ENCODE data around the gene TRIOBP.

The TRIOBP gene

GRCh38 chr22:37776639-37777005 is 79.8 kb downstream of the TRIOBP start:
- no peak overlapping the region for H3K27ac ChIP-seq
- H3K36me3 ChIP-seq (ENCODE audit: insufficient read depth, low read length), result no peaks in the 10 kb centered on the region; the same call in 1 of the 2 replicates
- no peak overlapping the region for H3K9ac ChIP-seq (ENCODE audit: insufficient read length)
- H3K9me3 ChIP-seq (ENCODE audit: low read depth, low read length), result no peaks in the 10 kb centered on the region
- TF ChIP-seq EZH2 (IDR thresholded peaks at IDR 0.05) (no peak), POLR2AphosphoS5 (IDR thresholded peaks at IDR 0.05; ENCODE audit: borderline replicate concordance, low read depth, low read length) (no peak), FOXP2 (optimal IDR thresholded peaks at IDR 0.05; ENCODE audit: control extremely low read depth, extremely low read length, insufficient read depth) (no peak)
- no peak overlapping the region for H3K4me3 ChIP-seq
- no peak for DNase-seq (ENCODE audit: low read depth, low spot score)

DNA sequence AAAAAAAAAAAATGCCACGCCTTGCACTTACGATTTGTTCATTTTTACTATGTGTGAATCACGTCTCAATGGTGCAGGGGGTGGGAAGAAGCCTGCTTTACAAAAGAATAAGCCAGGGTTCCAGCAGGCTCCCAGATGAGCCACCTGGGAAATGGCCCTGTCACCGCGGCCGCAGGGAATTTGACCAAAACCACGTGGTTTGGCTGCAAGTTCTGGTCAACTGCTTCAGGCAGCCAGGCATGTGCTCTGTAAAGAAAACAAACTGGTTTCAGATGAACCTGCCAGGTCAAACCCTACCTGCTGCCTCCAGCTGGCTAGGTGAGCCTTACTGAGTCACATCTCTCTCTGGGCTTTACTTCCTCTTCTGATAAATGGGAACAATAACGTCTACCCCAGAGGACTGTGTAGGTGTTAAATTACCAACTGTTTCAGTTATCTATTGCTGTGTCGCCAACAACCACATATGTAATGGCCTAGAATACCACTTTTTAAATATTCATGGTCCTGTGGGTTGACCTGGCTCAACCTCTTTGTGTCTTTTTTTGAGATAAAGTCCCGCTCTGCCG is 80.4 kb downstream of the TRIOBP start:
- no peak overlapping the region for H3K9ac ChIP-seq (ENCODE audit: insufficient read length)
- H3K36me3 ChIP-seq (ENCODE audit: insufficient read depth, low read length), result no peaks in the 10 kb centered on the region; the same call in 1 of the 2 replicates
- H3K9me3 ChIP-seq (ENCODE audit: low read depth, low read length), result no peaks in the 10 kb centered on the region
- no peak for TF ChIP-seq POLR2AphosphoS5 (IDR thresholded peaks at IDR 0.05; ENCODE audit: borderline replicate concordance, low read depth, low read length)
- no peak for TF ChIP-seq FOXP2 (optimal IDR thresholded peaks at IDR 0.05; ENCODE audit: control extremely low read depth, extremely low read length, insufficient read depth)
- TF ChIP-seq EZH2 (IDR thresholded peaks at IDR 0.05), result no peak
- DNase-seq (ENCODE audit: low read depth, low spot score), result no peak
- no peak overlapping the region for H3K27ac ChIP-seq
- no peak overlapping the region for H3K4me3 ChIP-seq

- no peaks in the 10 kb centered on the region for H3K9me3 ChIP-seq (ENCODE audit: low read depth, low read length)
- no peaks in the 10 kb centered on the region for H3K36me3 ChIP-seq (ENCODE audit: insufficient read depth, low read length)
- H3K27ac ChIP-seq, result no peak overlapping the region
- H3K9ac ChIP-seq (ENCODE audit: insufficient read length), result no peak overlapping the region
- TF ChIP-seq EZH2 (IDR thresholded peaks at IDR 0.05) (no peak), POLR2AphosphoS5 (IDR thresholded peaks at IDR 0.05; ENCODE audit: borderline replicate concordance, low read depth, low read length) (no peak), FOXP2 (optimal IDR thresholded peaks at IDR 0.05; ENCODE audit: control extremely low read depth, extremely low read length, insufficient read depth) (no peak)
- H3K4me3 ChIP-seq, result no peak overlapping the region
- no peak for DNase-seq (ENCODE audit: low read depth, low spot score)
Observed at GRCh38 chr22:37778370-37779009, 81.6 kb downstream of the TRIOBP start.

DNA sequence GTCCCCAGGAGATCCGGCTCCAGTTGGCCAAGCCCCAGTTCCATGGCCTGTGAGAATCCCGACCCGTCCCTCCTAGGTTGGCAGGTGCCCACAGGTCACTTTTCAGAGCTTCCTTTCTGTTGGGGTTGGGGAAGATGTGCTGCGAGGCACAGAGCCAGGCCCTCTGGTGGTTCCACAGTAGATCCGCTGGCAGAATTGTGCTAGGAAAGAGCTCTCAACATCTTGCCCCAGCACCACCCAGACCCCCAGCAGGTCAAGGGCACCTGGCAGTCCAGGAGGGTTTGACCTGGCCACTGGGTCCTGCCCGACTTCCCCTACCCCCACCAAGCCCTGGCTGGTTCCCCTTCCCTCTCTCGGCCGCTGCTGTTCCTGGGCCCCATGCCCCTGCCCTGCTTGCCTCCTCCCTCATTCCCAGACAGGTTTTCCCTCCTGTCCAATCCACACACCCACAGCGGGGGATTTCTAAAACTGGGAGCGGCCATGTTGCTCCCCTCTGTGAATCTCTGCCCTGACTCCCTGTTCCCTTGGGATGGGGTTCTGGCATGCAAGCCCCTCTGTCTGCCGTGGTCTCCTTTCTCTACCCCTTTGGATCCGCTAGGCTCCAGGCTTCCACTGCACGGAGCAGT is 84.7 kb downstream of the TRIOBP start:
- H3K36me3 ChIP-seq (ENCODE audit: insufficient read depth, low read length), result no peaks in the 10 kb centered on the region
- DNase-seq (ENCODE audit: low read depth, low spot score), result no peak
- no peak overlapping the region for H3K4me3 ChIP-seq
- H3K27ac ChIP-seq, result no peak overlapping the region
- H3K9me3 ChIP-seq (ENCODE audit: low read depth, low read length), result no peaks in the 10 kb centered on the region
- H3K9ac ChIP-seq (ENCODE audit: insufficient read length), result no peak overlapping the region
- no peak for TF ChIP-seq POLR2AphosphoS5 (IDR thresholded peaks at IDR 0.05; ENCODE audit: borderline replicate concordance, low read depth, low read length)

DNA sequence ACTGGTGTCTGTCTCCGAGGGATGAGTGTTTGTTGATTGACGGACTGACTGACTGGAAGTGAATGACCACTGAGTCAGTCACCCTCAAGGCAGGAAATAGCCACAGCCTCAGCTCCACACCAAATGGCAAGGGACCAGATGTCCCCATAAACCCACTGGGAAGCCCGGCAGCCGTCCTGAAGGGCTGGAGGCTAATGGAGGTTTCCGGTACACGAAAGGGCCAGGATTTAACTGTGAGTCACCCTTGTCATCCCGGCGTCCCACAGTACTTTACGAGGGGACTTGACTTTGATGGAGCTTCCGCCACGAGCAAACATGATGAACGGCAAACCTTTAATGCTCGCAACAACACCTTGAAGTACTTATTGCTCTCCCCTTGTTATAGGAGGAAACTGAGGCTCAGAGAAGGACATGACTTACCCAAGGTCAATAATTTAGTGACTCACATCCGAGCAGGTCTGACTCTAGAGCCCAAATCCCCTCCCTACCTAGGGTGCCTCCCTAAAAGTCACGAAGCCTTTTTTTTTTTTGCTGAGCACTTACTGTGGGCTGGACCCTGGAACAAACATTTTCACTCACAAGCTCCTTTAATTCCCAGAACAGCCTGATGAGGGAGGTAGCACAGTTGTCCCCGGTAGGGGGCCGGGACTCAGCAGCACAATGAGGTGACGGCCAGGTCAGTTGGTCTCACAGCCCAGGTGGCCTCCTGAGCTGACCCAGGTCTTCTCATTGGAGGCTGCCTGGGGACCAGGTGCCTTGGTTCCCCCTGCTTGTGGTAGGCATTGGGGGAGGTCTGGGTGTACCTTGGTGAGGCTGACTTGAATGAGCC is 85.7 kb downstream of the TRIOBP start:
- Histone ChIP-seq H3K27ac (no peak overlapping the region), H3K9ac (ENCODE audit: insufficient read length) (no peak overlapping the region)

GRCh38 chr22:37784829-37785495 is 88.1 kb downstream of the TRIOBP start:
- Histone ChIP-seq H3K27ac (no peak overlapping the region), H3K9ac (ENCODE audit: insufficient read length) (no peak overlapping the region), H3K36me3 (ENCODE audit: insufficient read depth, low read length) (no peaks in the 10 kb centered on the region), H3K4me3 (no peak overlapping the region), H3K9me3 (ENCODE audit: low read depth, low read length) (no peaks in the 10 kb centered on the region)
- TF ChIP-seq POLR2AphosphoS5 (IDR thresholded peaks at IDR 0.05; ENCODE audit: borderline replicate concordance, low read depth, low read length) (no peak), EZH2 (IDR thresholded peaks at IDR 0.05) (no peak), FOXP2 (optimal IDR thresholded peaks at IDR 0.05; ENCODE audit: control extremely low read depth, extremely low read length, insufficient read depth) (no peak)
- DNase-seq (ENCODE audit: low read depth, low spot score), result no peak

More for the DNA sequence above, 85.7 kb downstream of the TRIOBP start:
- DNase-seq (ENCODE audit: low read depth, low spot score), result no peak
- TF ChIP-seq EZH2 (IDR thresholded peaks at IDR 0.05), result no peak
- TF ChIP-seq POLR2AphosphoS5 (IDR thresholded peaks at IDR 0.05; ENCODE audit: borderline replicate concordance, low read depth, low read length), result no peak
- no peak for TF ChIP-seq FOXP2 (optimal IDR thresholded peaks at IDR 0.05; ENCODE audit: control extremely low read depth, extremely low read length, insufficient read depth)
- no peaks in the 10 kb centered on the region for H3K9me3 ChIP-seq (ENCODE audit: low read depth, low read length)
- H3K36me3 ChIP-seq (ENCODE audit: insufficient read depth, low read length), result no peaks in the 10 kb centered on the region
- H3K4me3 ChIP-seq, result no peak overlapping the region

GRCh38 chr22:37790234-37790633 is 93.4 kb downstream of the TRIOBP start:
- Histone ChIP-seq H3K9ac (ENCODE audit: insufficient read length) (no peak overlapping the region), H3K9me3 (ENCODE audit: low read depth, low read length) (no peaks in the 10 kb centered on the region), H3K4me3 (no peak overlapping the region), H3K36me3 (ENCODE audit: insufficient read depth, low read length) (no peaks in the 10 kb centered on the region), H3K27ac (no peak overlapping the region)
- no peak for TF ChIP-seq POLR2AphosphoS5 (IDR thresholded peaks at IDR 0.05; ENCODE audit: borderline replicate concordance, low read depth, low read length)
- no peak for TF ChIP-seq FOXP2 (optimal IDR thresholded peaks at IDR 0.05; ENCODE audit: control extremely low read depth, extremely low read length, insufficient read depth)
- TF ChIP-seq EZH2 (IDR thresholded peaks at IDR 0.05), result no peak
- DNase-seq (ENCODE audit: low read depth, low spot score), result no peak

GRCh38 chr22:37792494-37792893 is 95.6 kb downstream of the TRIOBP start:
- H3K4me3 ChIP-seq, result no peak overlapping the region
- H3K9ac ChIP-seq (ENCODE audit: insufficient read length), result no peak overlapping the region
- DNase-seq (ENCODE audit: low read depth, low spot score), result no peak
- no peaks in the 10 kb centered on the region for H3K36me3 ChIP-seq (ENCODE audit: insufficient read depth, low read length)
- no peak for TF ChIP-seq POLR2AphosphoS5 (IDR thresholded peaks at IDR 0.05; ENCODE audit: borderline replicate concordance, low read depth, low read length)
- TF ChIP-seq FOXP2 (optimal IDR thresholded peaks at IDR 0.05; ENCODE audit: control extremely low read depth, extremely low read length, insufficient read depth), result no peak
- TF ChIP-seq EZH2 (IDR thresholded peaks at IDR 0.05), result no peak
- H3K9me3 ChIP-seq (ENCODE audit: low read depth, low read length), result no peaks in the 10 kb centered on the region
- no peak overlapping the region for H3K27ac ChIP-seq

Measured in SK-N-MC (cell line).